B cell (primary cell): ENCODE data around the gene PPEF2. TPM values are rescaled to one million over a fixed set of nuclear protein-coding genes. Genes with fewer than 3 reads are reported as not detected.
"Not testable (repeated sequence)": the region's sequence is repeated elsewhere in the genome, so short reads cannot be mapped to it uniquely, and the experiment has no call there.

ENCODE experiments used
- ATAC-seq: fragments of 200-7000 bp; cut with Tn5 transposase; one replicate; pipeline ENCODE4 v1.10.0; 2021; ENCODE audit warnings: low read depth, mild to moderate bottlenecking, moderate number of reproducible peaks, moderate library complexity
- CTCF ChIA-PET: fragments of 350-600 bp; sonication (Branson Sonifier 250); formaldehyde crosslinking; loops from one replicate; lab custom pipeline; 2021; ENCODE audit warnings: antibody characterized with exemption, inconsistent platforms; lab: Charles Lee
- POLR2A ChIA-PET: fragments of 350-600 bp; sonication (Branson Sonifier 250); formaldehyde crosslinking; loops from one replicate; lab custom pipeline; 2021; ENCODE audit warnings: antibody characterized with exemption; lab: Charles Lee
- DNase-seq: peaks from one replicate; pipeline ENCODE4 v3.0.0; 2013
- H2AFZ ChIP-seq: 2 replicates; pipeline ENCODE4 v1.6.1; 2012; ENCODE audit warnings: mild to moderate bottlenecking, low read depth, low read length; ENCODE audit not compliant: insufficient read depth, poor library complexity, severe bottlenecking
- H3K27ac ChIP-seq, 2 donors: 1 replicate in 1 of 2; 2 replicates in 1 of 2; pipeline ENCODE4 v1.5.1; 2012 to 2013; ENCODE audit warnings: low read length in 2 of 2, mild to moderate bottlenecking in 2 of 2, moderate library complexity in 1 of 2
- H3K27me3 ChIP-seq, 4 experiments: fragments of 200-600 bp in 1 of 4; sonication (generic) in 1 of 4; replicated peaks in 1 of 4; 1 replicate in 2 of 4; 2 replicates in 2 of 4; pipeline versions ENCODE4 v1.6.1 to v1.7.0; 2013 to 2016; ENCODE audit warnings: low read length in 3 of 4, mild to moderate bottlenecking in 2 of 4, mixed read lengths in 1 of 4, moderate library complexity in 1 of 4; ENCODE audit not compliant: insufficient read depth in 4 of 4, control insufficient read depth in 3 of 4; ENCODE audit errors: control extremely low read depth in 1 of 4
- H3K36me3 ChIP-seq, 2 experiments: replicated peaks in 1 of 2; 1 replicate in 1 of 2; 2 replicates in 1 of 2; pipeline versions ENCODE4 v1.6.1 to v1.7.1; 2013; ENCODE audit warnings: low read length in 1 of 2; ENCODE audit not compliant: insufficient read depth in 2 of 2, control insufficient read depth in 1 of 2; ENCODE audit errors: control extremely low read depth in 1 of 2, extremely low read depth in 1 of 2
- H3K4me1 ChIP-seq, 2 donors: fragments of 200-600 bp in 1 of 2; sonication (generic) in 1 of 2; 1 replicate in 1 of 2; 2 replicates in 1 of 2; pipeline versions ENCODE4 v1.5.1 to v1.6.1; 2013 to 2017; ENCODE audit warnings: low read length in 2 of 2; ENCODE audit not compliant: control insufficient read depth in 2 of 2, insufficient read depth in 2 of 2
- H3K4me2 ChIP-seq: replicated peaks from 2 replicates; pipeline ENCODE3; 2012; ENCODE audit warnings: mild to moderate bottlenecking, low read depth, low read length; ENCODE audit not compliant: poor library complexity, severe bottlenecking
- H3K4me3 ChIP-seq, 5 experiments: fragments of 200-600 bp in 1 of 5; sonication (generic) in 1 of 5; 1 replicate in 3 of 5; 2 replicates in 2 of 5; pipeline versions ENCODE4 v1.5.1 to v1.7.0; 2011 to 2016; ENCODE audit warnings: low read length in 4 of 5, mild to moderate bottlenecking in 4 of 5, low read depth in 2 of 5, control low read depth in 1 of 5, moderate library complexity in 1 of 5; ENCODE audit not compliant: insufficient read depth in 1 of 5; ENCODE audit errors: control extremely low read depth in 1 of 5, extremely low read depth in 1 of 5
- H3K79me2 ChIP-seq: fragments of 200-600 bp; sonication (generic); one replicate; pipeline ENCODE4 v1.6.0; 2016; ENCODE audit warnings: low read length; ENCODE audit not compliant: control insufficient read depth, insufficient read depth
- H3K9ac ChIP-seq: fragments of 200-600 bp; sonication (generic); 2 replicates; pipeline ENCODE4 v1.6.1; 2017; ENCODE audit warnings: mild to moderate bottlenecking, low read length, moderate library complexity
- H3K9me3 ChIP-seq, 3 donors: one replicate each; pipeline versions ENCODE4 v1.6.1 to v1.7.1; 2013; ENCODE audit warnings: low read length in 2 of 3; ENCODE audit not compliant: control insufficient read depth in 2 of 3, insufficient read depth in 1 of 3; ENCODE audit errors: control extremely low read depth in 1 of 3
- H4K20me1 ChIP-seq: 2 replicates; pipeline ENCODE4 v1.6.0; 2012; ENCODE audit warnings: mild to moderate bottlenecking, low read length; ENCODE audit not compliant: insufficient read depth, control insufficient read depth, poor library complexity, severe bottlenecking
- H3K27ac Mint-ChIP-seq: one replicate; pipeline ENCODE4 v1.8.0; 2021; ENCODE audit warnings: mixed read lengths
- H3K27me3 Mint-ChIP-seq: one replicate; pipeline ENCODE4 v1.8.0; 2021; ENCODE audit warnings: mixed read lengths
- H3K4me1 Mint-ChIP-seq: one replicate; pipeline ENCODE4 v1.8.0; 2021; ENCODE audit warnings: mixed read lengths
- H3K4me3 Mint-ChIP-seq: one replicate; pipeline ENCODE4 v1.8.0; 2021; ENCODE audit warnings: mixed read lengths
- H3K9me3 Mint-ChIP-seq: one replicate; pipeline ENCODE4 v1.8.0; 2022; ENCODE audit warnings: mixed read lengths; ENCODE audit not compliant: insufficient read depth
- EZH2 ChIP-seq: IDR thresholded peaks from 2 replicates; pipeline ENCODE4 v1.6.1; 2012; ENCODE audit warnings: borderline replicate concordance, low read depth, mild to moderate bottlenecking, moderate library complexity, low read length; ENCODE audit not compliant: insufficient read depth, poor library complexity, severe bottlenecking
- WGBS: methylation state at CpG from one replicate; pipeline ENCODE4 v1.1.5; 2013; ENCODE audit warnings: missing lambda C conversion rate; ENCODE audit not compliant: insufficient coverage; 5-methylcytosine and 5-hydroxymethylcytosine counted together
- intact Hi-C: fragments of 100-400 bp; cut with micrococcal nuclease; formaldehyde crosslinking; loops from one replicate; pipeline ENCODE4 v1.10.0; 2022
- polyA plus RNA-seq: library from polyadenylated mRNA; depleted of rRNA; stranded (reverse); fragments of >200 nt; gene quantifications from 2 replicates; pipeline ENCODE4 v1.2.3, GENCODE V29; 2012
- total RNA-seq, 2 donors: library from RNA; stranded (reverse); fragments of 120-200 nt in 1 of 2; gene quantifications; 1 replicate in 1 of 2; 2 replicates in 1 of 2; pipeline versions ENCODE4 v1.2.3 to v1.2.4, GENCODE V29; 2013 to 2022
- TF ChIP-seq, protein P1 (sequence below): fragments of 200-600 bp; IDR thresholded peaks from one replicate; pipeline ENCODE4 v1.8.0; 2022; ENCODE audit warnings: antibody characterized with exemption, mild to moderate bottlenecking

The PPEF2 gene
- total and polyA plus RNA-seq, 2 donors (not counting 1 experiment from before 2014, with no cell fraction given) = 0.07 to 0.10 TPM

DNA sequence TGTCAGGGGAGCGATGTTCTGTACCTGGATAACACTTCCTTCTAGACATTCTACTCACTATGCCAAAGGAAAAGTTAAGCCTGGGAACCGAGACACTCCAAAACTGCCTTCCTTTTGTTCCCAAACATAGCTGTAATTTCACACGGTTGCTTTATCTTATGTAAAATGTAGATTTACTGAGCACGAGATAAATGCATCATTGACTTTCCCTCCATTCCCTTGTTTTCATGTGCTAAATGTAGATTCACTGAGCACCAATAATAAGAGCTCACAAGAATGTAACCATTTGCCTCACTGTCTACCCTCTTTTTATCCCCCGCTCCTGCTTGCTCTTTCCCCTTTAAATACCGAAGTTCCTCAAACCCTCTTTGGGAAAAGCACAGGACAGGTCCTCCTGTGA, 10.7 kb upstream of the PPEF2 start:
- no peaks in the 10 kb centered on the region for H4K20me1 ChIP-seq
- no peaks in the 10 kb centered on the region for H3K9me3 ChIP-seq
- Mint-ChIP-seq H3K27me3 (no peaks in the 10 kb centered on the region), H3K27ac (no peak overlapping the region), H3K4me1 (peaks cover 3% of the 10 kb centered on the region), H3K4me3 (no peak overlapping the region), H3K9me3 (no peaks in the 10 kb centered on the region)
- ChIA-PET POLR2A (no interaction called here), CTCF (interaction anchor here (1.0 to 4.4 kb wide), 3 partner anchors 9 to 25 kb away, joined by 3 to 21 read pairs (median 3); no protein-coding TSS in a partner anchor)
- no peak overlapping the region for H3K9ac ChIP-seq
- peaks cover 0 to 22% of the 10 kb centered on the region in 2 experiments for H3K36me3 ChIP-seq
- no peaks in the 10 kb centered on the region for H3K27me3 ChIP-seq
- H3K4me1 ChIP-seq = peaks cover 1 to 4% of the 10 kb centered on the region in 2 donors
- no peak for DNase-seq
- H2AFZ ChIP-seq = no peak overlapping the region
- H3K4me2 ChIP-seq = no peak overlapping the region
- 96% methylated on average over 2 of the region's 6 CpGs for WGBS
- TF ChIP-seq EZH2 = no peak
- TF ChIP-seq, protein P1, sequence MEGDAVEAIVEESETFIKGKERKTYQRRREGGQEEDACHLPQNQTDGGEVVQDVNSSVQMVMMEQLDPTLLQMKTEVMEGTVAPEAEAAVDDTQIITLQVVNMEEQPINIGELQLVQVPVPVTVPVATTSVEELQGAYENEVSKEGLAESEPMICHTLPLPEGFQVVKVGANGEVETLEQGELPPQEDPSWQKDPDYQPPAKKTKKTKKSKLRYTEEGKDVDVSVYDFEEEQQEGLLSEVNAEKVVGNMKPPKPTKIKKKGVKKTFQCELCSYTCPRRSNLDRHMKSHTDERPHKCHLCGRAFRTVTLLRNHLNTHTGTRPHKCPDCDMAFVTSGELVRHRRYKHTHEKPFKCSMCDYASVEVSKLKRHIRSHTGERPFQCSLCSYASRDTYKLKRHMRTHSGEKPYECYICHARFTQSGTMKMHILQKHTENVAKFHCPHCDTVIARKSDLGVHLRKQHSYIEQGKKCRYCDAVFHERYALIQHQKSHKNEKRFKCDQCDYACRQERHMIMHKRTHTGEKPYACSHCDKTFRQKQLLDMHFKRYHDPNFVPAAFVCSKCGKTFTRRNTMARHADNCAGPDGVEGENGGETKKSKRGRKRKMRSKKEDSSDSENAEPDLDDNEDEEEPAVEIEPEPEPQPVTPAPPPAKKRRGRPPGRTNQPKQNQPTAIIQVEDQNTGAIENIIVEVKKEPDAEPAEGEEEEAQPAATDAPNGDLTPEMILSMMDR = no peak
- H3K4me3 ChIP-seq = no peak overlapping the region
- H3K27ac ChIP-seq = no peak overlapping the region
- no peak for ATAC-seq
- no peaks in the 10 kb centered on the region for H3K79me2 ChIP-seq
- intact Hi-C loops = no loop called here

DNA sequence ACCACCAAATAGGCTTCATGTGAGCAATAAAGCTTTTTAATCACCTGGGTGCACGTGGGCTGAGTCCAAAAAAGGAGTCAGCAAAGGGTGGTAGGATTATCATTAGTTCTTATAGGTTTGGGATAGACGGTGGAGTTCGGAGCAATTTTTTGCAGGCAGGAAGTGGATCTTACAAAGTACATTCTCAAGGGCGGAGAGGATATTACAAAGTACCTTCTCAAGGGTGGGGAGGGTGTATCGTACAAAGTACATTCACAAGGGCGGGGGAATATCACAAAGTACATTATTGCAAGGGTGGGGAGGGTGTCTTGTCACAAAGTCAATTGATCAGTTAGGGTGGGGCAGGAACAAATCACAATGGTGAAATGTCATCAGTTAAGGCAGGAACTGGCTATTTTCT, 8.6 kb upstream of the PPEF2 start:
- H3K79me2 ChIP-seq, H3K27me3 ChIP-seq, H3K4me2 ChIP-seq, H3K4me3 Mint-ChIP-seq, H3K9me3 ChIP-seq, H3K4me3 ChIP-seq, intact Hi-C loops, H3K9me3 Mint-ChIP-seq, H3K27me3 Mint-ChIP-seq, H3K4me1 Mint-ChIP-seq, H3K27ac ChIP-seq, H4K20me1 ChIP-seq, H2AFZ ChIP-seq, H3K9ac ChIP-seq, DNase-seq, H3K4me1 ChIP-seq, H3K27ac Mint-ChIP-seq, CTCF ChIA-PET, ATAC-seq: not testable (repeated sequence)
- peaks cover 0 to 16% of the 10 kb centered on the region in 2 experiments for H3K36me3 ChIP-seq
- 100% methylated on average over 5 of the region's 6 CpGs for WGBS
- POLR2A ChIA-PET = interaction anchor here (1.9 kb wide), 1 partner anchor 29 kb away, joined by 4 read pairs; no protein-coding TSS in a partner anchor
